ENCODE measurements around the gene PCIF1.
"Not testable (repeated sequence)": the region's sequence is repeated elsewhere in the genome, so short reads cannot be mapped to it uniquely, and the experiment has no call there.

The PCIF1 gene

GRCh38 chr20:45897289-45897688 lies 37.2 kb upstream of the PCIF1 start:
- no peak for DNase-seq (ENCODE audit: low read depth)
- TF ChIP-seq CTCF (IDR thresholded peaks at IDR 0.05; ENCODE audit: low read length, missing control alignments), result no peak
- H3K4me3 ChIP-seq (replicated peaks; ENCODE audit: low read depth, low read length), result no peak overlapping the region

- no peak for TF ChIP-seq CTCF (IDR thresholded peaks at IDR 0.05; ENCODE audit: low read length, missing control alignments)
- no peak for DNase-seq (ENCODE audit: low read depth)
- no peak overlapping the region for H3K4me3 ChIP-seq (replicated peaks; ENCODE audit: low read depth, low read length)
These were observed 36.8 kb upstream of the PCIF1 start for GRCh38 chr20:45897692-45898091.

GRCh38 chr20:45898285-45898684 lies 36.2 kb upstream of the PCIF1 start:
- no peak overlapping the region for H3K4me3 ChIP-seq (replicated peaks; ENCODE audit: low read depth, low read length)
- no peak for DNase-seq (ENCODE audit: low read depth)
- no peak for TF ChIP-seq CTCF (IDR thresholded peaks at IDR 0.05; ENCODE audit: low read length, missing control alignments)

GRCh38 chr20:45899046-45899835 lies 35.2 kb upstream of the PCIF1 start:
- no peak for DNase-seq (ENCODE audit: low read depth)
- no peak for TF ChIP-seq CTCF (IDR thresholded peaks at IDR 0.05; ENCODE audit: low read length, missing control alignments)
- no peak overlapping the region for H3K4me3 ChIP-seq (replicated peaks; ENCODE audit: low read depth, low read length)

GRCh38 chr20:45901332-45901731 lies 33.2 kb upstream of the PCIF1 start:
- DNase-seq (ENCODE audit: low read depth); H3K4me3 ChIP-seq (replicated peaks; ENCODE audit: low read depth, low read length): not testable (repeated sequence)

GRCh38 chr20:45902199-45902701 lies 32.2 kb upstream of the PCIF1 start:
- DNase-seq (ENCODE audit: low read depth), result no peak
- H3K4me3 ChIP-seq (replicated peaks; ENCODE audit: low read depth, low read length), result no peak overlapping the region
- TF ChIP-seq CTCF (IDR thresholded peaks at IDR 0.05; ENCODE audit: low read length, missing control alignments), result no peak

GRCh38 chr20:45904583-45905504 lies 29.6 kb upstream of the PCIF1 start:
- TF ChIP-seq CTCF (IDR thresholded peaks at IDR 0.05; ENCODE audit: low read length, missing control alignments), result no peak
- no peak overlapping the region for H3K4me3 ChIP-seq (replicated peaks; ENCODE audit: low read depth, low read length)
- DNase-seq (ENCODE audit: low read depth), result no peak
